MM.1S (cell line): Measurements from ENCODE around the gene HYOU1.
A peak's percentile ranks its signal among the peaks of the same experiment; 100 is the strongest.
"Not testable (repeated sequence)": the region's sequence is repeated elsewhere in the genome, so short reads cannot be mapped to it uniquely, and the experiment has no call there.

Source experiments
- DNase-seq: peaks from one replicate; pipeline ENCODE4 v3.0.0-alpha.2; 2015
- H2AFZ ChIP-seq: fragments of 300-600 bp; sonication (generic); 2 replicates; pipeline ENCODE4 v1.6.0; 2016; ENCODE audit warnings: antibody characterized with exemption, low read length
- H3F3A ChIP-seq: fragments of 300-600 bp; sonication (generic); 2 replicates; pipeline ENCODE4 v1.6.1; 2016; ENCODE audit warnings: mild to moderate bottlenecking, antibody characterized with exemption, low read length, moderate library complexity, mixed read lengths; ENCODE audit not compliant: insufficient read depth
- H3K27ac ChIP-seq: fragments of 300-600 bp; sonication (generic); 2 replicates; pipeline ENCODE4 v1.5.1; 2016; ENCODE audit warnings: mild to moderate bottlenecking, low read length
- H3K27me3 ChIP-seq: fragments of 300-600 bp; sonication (generic); replicated peaks from 2 replicates; pipeline ENCODE4 v1.6.0; 2016; ENCODE audit warnings: low read length; ENCODE audit not compliant: insufficient read depth
- H3K36me3 ChIP-seq: fragments of 300-600 bp; sonication (generic); replicated peaks from 2 replicates; pipeline ENCODE4 v1.6.1; 2016; ENCODE audit warnings: mild to moderate bottlenecking, low read length, mixed read lengths; ENCODE audit not compliant: insufficient read depth
- H3K4me1 ChIP-seq: fragments of 300-600 bp; sonication (generic); 2 replicates; pipeline ENCODE4 v1.6.1; 2016; ENCODE audit warnings: low read length, mixed read lengths
- H3K4me2 ChIP-seq: fragments of 300-600 bp; sonication (generic); 2 replicates; pipeline ENCODE4 v1.6.0; 2016; ENCODE audit warnings: low read depth, low read length
- H3K4me3 ChIP-seq: fragments of 300-600 bp; sonication (generic); 2 replicates; pipeline ENCODE4 v1.5.1; 2016; ENCODE audit warnings: low read length, mixed read lengths
- H3K79me2 ChIP-seq: fragments of 300-600 bp; sonication (generic); 2 replicates; pipeline ENCODE4 v1.6.1; 2016; ENCODE audit warnings: mixed run types, low read length, mixed read lengths
- H3K9ac ChIP-seq: fragments of 300-600 bp; sonication (generic); 2 replicates; pipeline ENCODE4 v1.6.1; 2016; ENCODE audit warnings: low read length, mixed read lengths
- H3K9me2 ChIP-seq: fragments of 300-600 bp; sonication (generic); replicated peaks from 2 replicates; pipeline ENCODE4 v1.6.1; 2016; ENCODE audit warnings: mild to moderate bottlenecking, low read length, mixed read lengths; ENCODE audit not compliant: insufficient read depth
- H3K9me3 ChIP-seq: fragments of 300-600 bp; sonication (generic); replicated peaks from 2 replicates; pipeline ENCODE4 v1.6.1; 2016; ENCODE audit warnings: mild to moderate bottlenecking, low read length, mixed read lengths; ENCODE audit not compliant: insufficient read depth
- H4K20me1 ChIP-seq: fragments of 300-600 bp; sonication (generic); 2 replicates; pipeline ENCODE4 v1.6.1; 2016; ENCODE audit warnings: mild to moderate bottlenecking, low read length, moderate library complexity, mixed read lengths; ENCODE audit not compliant: insufficient read depth
- CTCF ChIP-seq: fragments of 300-600 bp; sonication (generic); IDR thresholded peaks from 2 replicates; pipeline ENCODE4 v1.5.1; 2016; ENCODE audit warnings: antibody characterized with exemption, low read length, mixed read lengths
- EZH2 ChIP-seq: fragments of 300-600 bp; sonication (generic); optimal IDR thresholded peaks from 2 replicates; pipeline ENCODE3; 2017; ENCODE audit warnings: low read depth, mild to moderate bottlenecking, antibody characterized with exemption, low read length, mixed read lengths
- EZH2phosphoT487 ChIP-seq: fragments of 300-600 bp; sonication (generic); IDR thresholded peaks from 2 replicates; pipeline ENCODE4 v1.6.1; 2018; ENCODE audit warnings: antibody characterized with exemption, low read length

Gene HYOU1

GRCh38 chr11:119057000-119057769 lies at the start of gene HYOU1:
Gene HYOU1, minus strand, starts transcription at chr11:119057205. Its CDS starts 1,045 bp downstream, at chr11:119056160.
- TF ChIP-seq CTCF (peak; percentile 30), EZH2phosphoT487 (no peak), EZH2 (no peak)
- peak within 1 kb of the TSS; percentile 94 for H3K27ac ChIP-seq
- peaks cover 18% of the 10 kb centered on the region for H3K36me3 ChIP-seq
- no peaks in the 10 kb centered on the region for H3K9me2 ChIP-seq
- DNase-seq, result peak; percentile 98
- 0 out of 2 replicates have a peak, but pooled peaks cover 9% of the 10 kb centered on the region for H4K20me1 ChIP-seq
- H3K9ac ChIP-seq, result peak within 1 kb of the TSS; percentile 99
- H3K79me2 ChIP-seq, result peaks cover 50% of the 10 kb centered on the region
- H3K27me3 ChIP-seq, result no peaks in the 10 kb centered on the region
- peak within 1 kb of the TSS; percentile 83 for H3K4me2 ChIP-seq
- H3K9me3 ChIP-seq, result no peaks in the 10 kb centered on the region
- peak within 1 kb of the TSS; percentile 84 for H3K4me3 ChIP-seq
- H2AFZ ChIP-seq, result peak within 1 kb of the TSS; percentile 91
- peaks cover 9% of the 10 kb centered on the region for H3K4me1 ChIP-seq
- H3F3A ChIP-seq, result peaks cover 11% of the 10 kb centered on the region

- Histone ChIP-seq H2AFZ (no peak overlapping the region), H3K36me3 (no peaks in the 10 kb centered on the region), H3F3A (peaks cover 32% of the 10 kb centered on the region), H3K4me2 (no peak overlapping the region), H3K27me3 (no peaks in the 10 kb centered on the region), H3K9ac (no peak overlapping the region), H3K9me3 (no peaks in the 10 kb centered on the region), H3K27ac (no peak overlapping the region), H4K20me1 (no peaks in the 10 kb centered on the region), H3K4me3 (no peak overlapping the region), H3K9me2 (no peaks in the 10 kb centered on the region), H3K79me2 (peaks cover 51% of the 10 kb centered on the region), H3K4me1 (peaks cover 32% of the 10 kb centered on the region)
- DNase-seq, result no peak
- TF ChIP-seq EZH2, result no peak
- no peak for TF ChIP-seq CTCF
- no peak for TF ChIP-seq EZH2phosphoT487
Measured at GRCh38 chr11:119103793-119104192, 46.8 kb upstream of the HYOU1 start.

- peak overlapping the region; percentile 32; the same call in 1 of the 2 replicates for H2AFZ ChIP-seq
- peak overlapping the region; percentile 99 for H3K4me2 ChIP-seq
- H3K9me2 ChIP-seq, H3K9me3 ChIP-seq, H4K20me1 ChIP-seq, H3K36me3 ChIP-seq, H3K27me3 ChIP-seq, DNase-seq: not testable (repeated sequence)
- peak overlapping the region; percentile 93; the same call in 1 of the 2 replicates for H3K9ac ChIP-seq
- H3K79me2 ChIP-seq, result peaks cover 45% of the 10 kb centered on the region
- peaks cover 27% of the 10 kb centered on the region for H3K4me1 ChIP-seq
- peaks cover 32% of the 10 kb centered on the region for H3F3A ChIP-seq
- H3K27ac ChIP-seq, result peak overlapping the region; percentile 96; the same call in 1 of the 2 replicates
- H3K4me3 ChIP-seq, result peak overlapping the region; percentile 93
Measured at GRCh38 chr11:119103161-119103664, 46.2 kb upstream of the HYOU1 start.
